Stimulated activated CD4-positive, alpha-beta T cell treated with anti-CD3 and anti-CD28 coated beads, Interleukin-12 subunit alpha, Interleukin-12 subunit beta, amount 100 ng/mL, for 24 hours (primary cell): ENCODE measurements around the gene ST13.
"Not testable (repeated sequence)": the region's sequence is repeated elsewhere in the genome, so short reads cannot be mapped to it uniquely, and the experiment has no call there.

ENCODE experiments used
- DNase-seq, 2 experiments: peaks; one replicate each; pipeline ENCODE4 v3.0.0-alpha.2; 2020; ENCODE audit warnings: low read depth in 2 of 2

The ST13 gene

GRCh38 chr22:40782521-40782920 is 73.9 kb downstream of the ST13 start:
- no peak for DNase-seq

DNA sequence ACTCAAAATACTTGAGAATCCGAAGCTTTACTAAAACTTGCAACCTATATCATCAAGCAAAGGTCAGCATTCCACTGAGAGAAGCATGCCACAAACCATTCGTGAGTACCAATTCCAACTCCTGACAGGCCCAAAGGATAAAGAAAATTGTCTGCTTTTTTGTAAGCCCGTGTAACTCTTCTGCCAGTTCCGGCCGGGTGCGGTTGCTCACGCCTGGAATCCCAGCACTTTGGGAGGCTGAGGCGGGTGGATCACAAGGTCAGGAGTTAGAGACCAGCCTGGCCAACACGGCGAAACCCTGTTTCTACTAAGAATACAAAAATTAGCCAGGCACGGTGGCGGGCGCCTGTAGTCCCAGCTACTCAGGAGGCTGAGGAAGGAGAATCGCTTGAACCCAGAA is 74.7 kb downstream of the ST13 start:
- DNase-seq = not testable (repeated sequence)
